ENCODE data around the gene CAPG. TPM values are rescaled to one million over a fixed set of nuclear protein-coding genes. Genes with fewer than 3 reads are reported as not detected.

CAPG gene
- total and polyA plus RNA-seq, 9 of the 15 experiments (the other 6 are each of a cell fraction or from before 2014, with no cell fraction given): 10.6 to 90.4 (median 56.0) TPM

DNA sequence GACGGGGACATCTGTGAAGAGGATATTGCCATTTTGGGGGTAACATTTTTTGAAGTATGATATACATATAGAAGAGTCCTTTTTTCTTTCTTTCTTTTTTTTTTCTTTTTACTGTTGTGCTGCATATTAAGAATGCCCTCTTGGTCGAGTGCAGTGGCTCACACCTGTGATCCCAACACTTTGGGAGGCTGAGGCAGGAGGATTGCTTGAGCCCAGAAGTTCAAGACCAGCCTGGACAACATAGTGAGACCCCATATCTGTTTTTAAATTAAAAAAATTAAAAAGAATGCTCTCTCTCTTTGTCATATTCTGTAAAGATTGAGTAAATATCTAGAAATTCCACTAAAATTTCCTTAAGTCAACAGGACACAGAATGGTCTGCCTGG lies 11.9 kb upstream of the CAPG start:
- no peaks in the 10 kb centered on the region for H3K27me3 ChIP-seq (ENCODE audit: control insufficient read depth in 2 of 2, insufficient read depth in 2 of 2, low read length in 2 of 2)
- no peak for ATAC-seq
- no peak for FAIRE-seq
- TF ChIP-seq ZNF121 (CRISPR knock-in tag; conservative IDR thresholded peaks at IDR 0.05) (peak; percentile 72), BCOR (IDR thresholded peaks at IDR 0.05) (peak; percentile 62; the same call in 1 of the 2 replicates), MED1 (CRISPR knock-in tag; IDR thresholded peaks at IDR 0.05; ENCODE audit: borderline replicate concordance) (no peak)
- H3K4me2 ChIP-seq (ENCODE audit: insufficient read depth, low read length): peak overlapping the region; percentile 85
- H4K20me1 ChIP-seq (replicated peaks; ENCODE audit: control insufficient read depth, insufficient read depth, low read length): no peaks in the 10 kb centered on the region
- DNase-seq (ENCODE audit: extremely low read depth in 1 of 4, low spot score in 3 of 4): no peak
- no peaks in the 10 kb centered on the region for H3K36me3 ChIP-seq (ENCODE audit: control insufficient read depth, insufficient read depth, low read length)
- CTCF ChIA-PET (ENCODE audit: low intra/inter-chr PET ratio): interaction anchor here (3.2 kb wide), 1 partner anchor 129 kb away, joined by 63 read pairs; no protein-coding TSS in a partner anchor
- H3K4me1 ChIP-seq (replicated peaks in 1 of 2; ENCODE audit: control insufficient read depth in 2 of 2, insufficient read depth in 2 of 2, low read length in 2 of 2): peaks cover 50 to 59% of the 10 kb centered on the region in 2 experiments
- POLR2A ChIA-PET: interaction anchor here (0.8 to 63.9 kb wide), 4 partner anchors 8 to 124 kb away, joined by 3 to 1576 read pairs (median 4); partner anchors contain the start of gene MAT2A
- no TSS peak for BruUV-seq (replicated peaks)
- intact Hi-C loops (cut with micrococcal nuclease) (loop anchor here (5.0 kb wide), 1 partner anchor 180 kb away; the partner anchor contains the start of gene TMEM150A), in situ Hi-C loops (cut with MboI) (no loop called here)
- no peak overlapping the region for H3K4me3 ChIP-seq
- 13% methylated on average over 2 of the region's 2 CpGs for WGBS (ENCODE audit: insufficient coverage, low coverage, missing lambda C conversion rate)
- peak overlapping the region; percentile 77 to 89; a peak in 3 of 4 replicates for H3K9ac ChIP-seq (ENCODE audit: insufficient read depth in 1 of 2, low read depth in 2 of 2, low read length in 2 of 2)
- H3K27ac ChIP-seq (ENCODE audit: extremely low read depth, low read depth, low read length): peak overlapping the region; percentile 79
- H3K9me3 ChIP-seq (replicated peaks; ENCODE audit: control insufficient read depth, insufficient read depth, low read depth, low read length): no peaks in the 10 kb centered on the region
- H3K9me1 ChIP-seq (ENCODE audit: control insufficient read depth, insufficient read depth, low read length): no peaks in the 10 kb centered on the region
- H2AFZ ChIP-seq (ENCODE audit: low read depth, low read length): peak overlapping the region; percentile 99
- H3K79me2 ChIP-seq (ENCODE audit: control insufficient read depth, insufficient read depth, low read length): peaks cover 18% of the 10 kb centered on the region; the same call in 2 of the 3 replicates
